GM12892 (cell line): Measurements from ENCODE around the gene DRD5.
"Not testable (repeated sequence)": the region's sequence is repeated elsewhere in the genome, so short reads cannot be mapped to it uniquely, and the experiment has no call there.

Experiments
- POLR2AphosphoS5 ChIP-seq: IDR thresholded peaks from 2 replicates; pipeline ENCODE4 v1.6.1; 2011; ENCODE audit warnings: low read depth, low read length, control low read depth
- TAF1 ChIP-seq: IDR thresholded peaks from 2 replicates; pipeline ENCODE4 v1.6.1; 2011; ENCODE audit warnings: low read depth, mild to moderate bottlenecking, control low read depth, low read length, borderline replicate concordance

- TF ChIP-seq TAF1, POLR2AphosphoS5: not testable (repeated sequence)
These were observed 44.2 kb upstream of the DRD5 start for GRCh38 chr4:9737280-9737679.
